Fibroblast of the aortic adventitia (primary cell): ENCODE results near the gene COP1. TPM values are rescaled to one million over a fixed set of nuclear protein-coding genes. Genes with fewer than 3 reads are reported as not detected.
"Not testable (repeated sequence)": the region's sequence is repeated elsewhere in the genome, so short reads cannot be mapped to it uniquely, and the experiment has no call there.

Experiments
- DNase-seq: peaks from one replicate; pipeline ENCODE4 v3.0.0-alpha.2; 2010; ENCODE audit warnings: low read depth
- H3K4me3 ChIP-seq: 2 replicates; pipeline ENCODE4 v1.5.1; 2011; ENCODE audit warnings: low read depth, mild to moderate bottlenecking, control low read depth, low read length, moderate library complexity
- CTCF ChIP-seq: IDR thresholded peaks from 2 replicates; pipeline ENCODE4 v1.5.1; 2011; ENCODE audit warnings: mild to moderate bottlenecking, low read length, control low read depth, inconsistent platforms; ENCODE audit not compliant: insufficient read depth
- total RNA-seq: library from RNA; depleted of rRNA; stranded (reverse); fragments of >200 nt; gene quantifications from 2 replicates; pipeline ENCODE4 v1.2.3, GENCODE V29; 2012; ENCODE audit warnings: low replicate concordance

The COP1 gene
- total RNA-seq, 1 donor, result 56.6 TPM

GRCh38 chr1:176211396-176212165 is 4.5 kb upstream of the COP1 start:
- no peak for TF ChIP-seq CTCF
- no peak for DNase-seq
- no peak overlapping the region for H3K4me3 ChIP-seq

GRCh38 chr1:176208034-176208433 is 948 bp upstream of the COP1 start:
- no peak for TF ChIP-seq CTCF
- peak overlapping the region; percentile 80 for H3K4me3 ChIP-seq
- DNase-seq, result no peak

GRCh38 chr1:176206006-176206960 is 803 bp downstream of the COP1 start:
- no peak for TF ChIP-seq CTCF
- peak; percentile 32 for DNase-seq
- H3K4me3 ChIP-seq, result peak overlapping the region; percentile 80

GRCh38 chr1:176205332-176205914 is 1.7 kb downstream of the COP1 start:
- DNase-seq, result peak; percentile 18
- TF ChIP-seq CTCF, result no peak
- peak overlapping the region; percentile 80 for H3K4me3 ChIP-seq

- H3K4me3 ChIP-seq, result peak overlapping the region; percentile 80
- DNase-seq, result not testable (repeated sequence)
Measured at GRCh38 chr1:176204655-176205054, 2.4 kb downstream of the COP1 start.

GRCh38 chr1:176203735-176204134 is 3.4 kb downstream of the COP1 start:
- no peak overlapping the region for H3K4me3 ChIP-seq
- TF ChIP-seq CTCF, result no peak
- no peak for DNase-seq

- DNase-seq, result no peak
- H3K4me3 ChIP-seq, result no peak overlapping the region
- no peak for TF ChIP-seq CTCF
Measured at GRCh38 chr1:176201568-176201967, 5.5 kb downstream of the COP1 start.
